GM12892 (cell line): ENCODE measurements around the gene TMEM38A.
"Not testable (repeated sequence)": the region's sequence is repeated elsewhere in the genome, so short reads cannot be mapped to it uniquely, and the experiment has no call there.

Experiments
- DNase-seq: peaks from one replicate; pipeline ENCODE4 v3.0.0; 2011; ENCODE audit not compliant: insufficient read length
- FAIRE-seq: peaks from 2 replicates; lab custom pipeline; 2011; peaks lifted over from hg19 to GRCh38; lab: Jason Lieb, UNC
- POLR2A ChIP-seq: IDR thresholded peaks from 2 replicates; pipeline ENCODE4 v1.6.1; 2011; ENCODE audit warnings: low read depth, low read length, control low read depth
- POLR2AphosphoS5 ChIP-seq: IDR thresholded peaks from 2 replicates; pipeline ENCODE4 v1.6.1; 2011; ENCODE audit warnings: low read depth, low read length, control low read depth
- TAF1 ChIP-seq: IDR thresholded peaks from 2 replicates; pipeline ENCODE4 v1.6.1; 2011; ENCODE audit warnings: low read depth, mild to moderate bottlenecking, control low read depth, low read length, borderline replicate concordance

TMEM38A gene

GRCh38 chr19:16661480-16662034, 618 bp downstream of the TMEM38A start:
- TF ChIP-seq POLR2AphosphoS5, result peak; percentile 23; the same call in 1 of the 2 replicates
- TF ChIP-seq POLR2A, result no peak
- TF ChIP-seq TAF1, result no peak
- DNase-seq (peak; percentile 39), FAIRE-seq (peak; percentile 17)

- TF ChIP-seq POLR2A, result no peak
- TF ChIP-seq POLR2AphosphoS5, result no peak
- no peak for TF ChIP-seq TAF1
- DNase-seq, result no peak
- no peak for FAIRE-seq
Measured at GRCh38 chr19:16668176-16668575, 7.2 kb downstream of the TMEM38A start.

GRCh38 chr19:16668702-16669101, 7.8 kb downstream of the TMEM38A start:
- not testable (repeated sequence) for DNase-seq, FAIRE-seq

GRCh38 chr19:16670291-16670690, 9.4 kb downstream of the TMEM38A start:
- TF ChIP-seq POLR2AphosphoS5 (no peak), TAF1 (no peak), POLR2A (no peak)
- FAIRE-seq, result no peak

GRCh38 chr19:16671652-16672274, 10.8 kb downstream of the TMEM38A start:
- no peak for DNase-seq
- TF ChIP-seq POLR2AphosphoS5 (no peak), POLR2A (no peak)
- no peak for FAIRE-seq

More at GRCh38 chr19:16670291-16670690, 9.4 kb downstream of the TMEM38A start:
- DNase-seq, result no peak

- TF ChIP-seq TAF1 (no peak), POLR2A (no peak), POLR2AphosphoS5 (no peak)
- FAIRE-seq, result no peak
- DNase-seq, result no peak
Measured at GRCh38 chr19:16673231-16673630, 12.3 kb downstream of the TMEM38A start.

- not testable (repeated sequence) for FAIRE-seq, DNase-seq
Measured at GRCh38 chr19:16673839-16674238, 12.9 kb downstream of the TMEM38A start.

GRCh38 chr19:16676101-16676798, 15.3 kb downstream of the TMEM38A start:
- no peak for FAIRE-seq
- no peak for DNase-seq
- no peak for TF ChIP-seq POLR2A
- no peak for TF ChIP-seq TAF1
- no peak for TF ChIP-seq POLR2AphosphoS5

GRCh38 chr19:16677055-16677454, 16.1 kb downstream of the TMEM38A start:
- no peak for DNase-seq
- TF ChIP-seq POLR2AphosphoS5 (no peak), TAF1 (no peak), POLR2A (no peak)
- no peak for FAIRE-seq

- TF ChIP-seq POLR2A (no peak), POLR2AphosphoS5 (no peak)
- no peak for FAIRE-seq
- DNase-seq, result no peak
Measured at GRCh38 chr19:16678498-16678897, 17.6 kb downstream of the TMEM38A start.

GRCh38 chr19:16679811-16680210, 18.9 kb downstream of the TMEM38A start:
- FAIRE-seq, result no peak

GRCh38 chr19:16682539-16682938, 21.6 kb downstream of the TMEM38A start:
- DNase-seq (no peak), FAIRE-seq (no peak)
- no peak for TF ChIP-seq TAF1
- no peak for TF ChIP-seq POLR2A
- TF ChIP-seq POLR2AphosphoS5, result no peak

More at GRCh38 chr19:16679811-16680210, 18.9 kb downstream of the TMEM38A start:
- no peak for DNase-seq
- TF ChIP-seq POLR2A (no peak), TAF1 (no peak), POLR2AphosphoS5 (no peak)
